ENCODE measurements around the gene JSRP1. TPM values are rescaled to one million over a fixed set of nuclear protein-coding genes. Genes with fewer than 3 reads are reported as not detected.

Gene JSRP1
- total RNA-seq, 2 experiments from 2014 or later = 0.56 to 0.58 TPM

GRCh38 chr19:2239173-2239572 lies 17.0 kb downstream of the JSRP1 start:
- peaks cover 4% of the 10 kb centered on the region for H3K27me3 Mint-ChIP-seq
- H3K4me3 ChIP-seq (ENCODE audit: low read length) = peak overlapping the region; percentile 56
- peak overlapping the region; percentile 85 for H3K4me3 Mint-ChIP-seq
- no peak for DNase-seq
- ATAC-seq (ENCODE audit: poor library complexity) = no peak
- H3K27me3 ChIP-seq (ENCODE audit: control insufficient read depth in 1 of 2, insufficient read depth in 2 of 2, low read length in 2 of 2) = no peaks in the 10 kb centered on the region
- peaks cover 87% of the 10 kb centered on the region for H3K4me1 ChIP-seq (ENCODE audit: insufficient read depth, low read length)
- peaks cover 57% of the 10 kb centered on the region for H3K36me3 Mint-ChIP-seq (ENCODE audit: low read depth)
- H3K4me1 Mint-ChIP-seq (ENCODE audit: low read depth) = peaks cover 73% of the 10 kb centered on the region
- H3K27ac ChIP-seq (ENCODE audit: low read depth in 1 of 2, low read length in 2 of 2) = peak overlapping the region in 1 of 2 donors; percentile 70
- ChIA-PET POLR2A (interaction anchor here (0.6 to 5.3 kb wide), 19 partner anchors 9 to 381 kb away, joined by 3 to 103 read pairs (median 5); partner anchors contain the start of genes AMH, GADD45B, JSRP1 and LMNB2), CTCF (interaction anchor here (0.6 to 3.0 kb wide), 6 partner anchors 12 to 153 kb away, joined by 3 to 16 read pairs (median 4); no protein-coding TSS in a partner anchor)
- H3K36me3 ChIP-seq (ENCODE audit: insufficient read depth, low read length) = peaks cover 36% of the 10 kb centered on the region
- no peaks in the 10 kb centered on the region for H3K9me3 Mint-ChIP-seq
- intact Hi-C loops (cut with DNase I, micrococcal nuclease) = loop anchor here (2.0 to 10.0 kb wide), 5 partner anchors 88 to 376 kb away; partner anchors contain the start of gene BTBD2 (in 1 of the 2)
- TF ChIP-seq CTCF (IDR thresholded peaks at IDR 0.05) = no peak
- peak overlapping the region; percentile 99 for H3K27ac Mint-ChIP-seq
- H3K9me3 ChIP-seq (ENCODE audit: control insufficient read depth in 1 of 2, insufficient read depth in 1 of 2, low read length in 2 of 2) = no peaks in the 10 kb centered on the region

GRCh38 chr19:2237869-2238153 lies 18.4 kb downstream of the JSRP1 start:
- Mint-ChIP-seq H3K36me3 (ENCODE audit: low read depth) (peaks cover 54% of the 10 kb centered on the region), H3K4me3 (peak overlapping the region; percentile 85), H3K9me3 (no peaks in the 10 kb centered on the region), H3K27me3 (peaks cover 4% of the 10 kb centered on the region), H3K27ac (peak overlapping the region; percentile 99), H3K4me1 (ENCODE audit: low read depth) (peaks cover 75% of the 10 kb centered on the region)
- TF ChIP-seq CTCF (IDR thresholded peaks at IDR 0.05) = no peak
- Histone ChIP-seq H3K27me3 (ENCODE audit: control insufficient read depth in 1 of 2, insufficient read depth in 2 of 2, low read length in 2 of 2) (no peaks in the 10 kb centered on the region), H3K27ac (ENCODE audit: low read depth in 1 of 2, low read length in 2 of 2) (peak overlapping the region; percentile 0 to 98), H3K36me3 (ENCODE audit: insufficient read depth, low read length) (peaks cover 36% of the 10 kb centered on the region), H3K9me3 (ENCODE audit: control insufficient read depth in 1 of 2, insufficient read depth in 1 of 2, low read length in 2 of 2) (no peaks in the 10 kb centered on the region), H3K4me3 (ENCODE audit: low read length) (peak overlapping the region; percentile 80), H3K4me1 (ENCODE audit: insufficient read depth, low read length) (peaks cover 87% of the 10 kb centered on the region)
- CTCF ChIA-PET = interaction anchor here (0.7 to 3.0 kb wide), 7 partner anchors 15 to 82 kb away, joined by 3 to 16 read pairs (median 3); no protein-coding TSS in a partner anchor
- no peak for ATAC-seq (ENCODE audit: poor library complexity)
- POLR2A ChIA-PET = interaction anchor here (0.6 to 5.3 kb wide), 6 partner anchors 15 to 631 kb away, joined by 3 to 103 read pairs (median 28); partner anchors contain the start of gene GADD45B
- DNase-seq = no peak
- intact Hi-C loops (cut with DNase I, micrococcal nuclease) = loop anchor here (2.0 to 10.0 kb wide), 8 partner anchors 15 to 377 kb away; partner anchors contain the start of genes BTBD2 (in 1 of the 2) and LMNB2 (in 1 of the 2)

- intact Hi-C loops (cut with DNase I, micrococcal nuclease) = loop anchor here (2.0 to 10.0 kb wide), 7 partner anchors 16 to 378 kb away; partner anchors contain the start of genes BTBD2 (in 1 of the 2) and LMNB2 (in 1 of the 2)
- Histone ChIP-seq H3K27me3 (ENCODE audit: control insufficient read depth in 1 of 2, insufficient read depth in 2 of 2, low read length in 2 of 2) (no peaks in the 10 kb centered on the region), H3K4me1 (ENCODE audit: insufficient read depth, low read length) (peaks cover 86% of the 10 kb centered on the region), H3K36me3 (ENCODE audit: insufficient read depth, low read length) (peaks cover 36% of the 10 kb centered on the region), H3K4me3 (ENCODE audit: low read length) (peak overlapping the region; percentile 80), H3K27ac (ENCODE audit: low read depth in 1 of 2, low read length in 2 of 2) (peak overlapping the region; percentile 98 to 99), H3K9me3 (ENCODE audit: control insufficient read depth in 1 of 2, insufficient read depth in 1 of 2, low read length in 2 of 2) (no peaks in the 10 kb centered on the region)
- no peaks in the 10 kb centered on the region for H3K9me3 Mint-ChIP-seq
- ATAC-seq (ENCODE audit: poor library complexity) (no peak), DNase-seq (no peak)
- peaks cover 69% of the 10 kb centered on the region for H3K4me1 Mint-ChIP-seq (ENCODE audit: low read depth)
- H3K27ac Mint-ChIP-seq = peak overlapping the region; percentile 99
- ChIA-PET CTCF (interaction anchor here (0.7 to 3.0 kb wide), 8 partner anchors 14 to 81 kb away, joined by 3 to 16 read pairs (median 3); no protein-coding TSS in a partner anchor), POLR2A (interaction anchor here (0.6 to 5.3 kb wide), 4 partner anchors 16 to 630 kb away, joined by 3 to 103 read pairs (median 45); no protein-coding TSS in a partner anchor)
- peaks cover 4% of the 10 kb centered on the region for H3K27me3 Mint-ChIP-seq
- H3K4me3 Mint-ChIP-seq = peak overlapping the region; percentile 85
- no peak for TF ChIP-seq CTCF (IDR thresholded peaks at IDR 0.05)
- H3K36me3 Mint-ChIP-seq (ENCODE audit: low read depth) = peaks cover 49% of the 10 kb centered on the region
Observed at GRCh38 chr19:2237051-2237868, 19.0 kb downstream of the JSRP1 start.

All from CD4-positive, alpha-beta T cell (primary cell).